ENCODE results near the gene MTHFD2L.

- no peak for TF ChIP-seq POLR2A (IDR thresholded peaks at IDR 0.05)
- TF ChIP-seq, protein P1, sequence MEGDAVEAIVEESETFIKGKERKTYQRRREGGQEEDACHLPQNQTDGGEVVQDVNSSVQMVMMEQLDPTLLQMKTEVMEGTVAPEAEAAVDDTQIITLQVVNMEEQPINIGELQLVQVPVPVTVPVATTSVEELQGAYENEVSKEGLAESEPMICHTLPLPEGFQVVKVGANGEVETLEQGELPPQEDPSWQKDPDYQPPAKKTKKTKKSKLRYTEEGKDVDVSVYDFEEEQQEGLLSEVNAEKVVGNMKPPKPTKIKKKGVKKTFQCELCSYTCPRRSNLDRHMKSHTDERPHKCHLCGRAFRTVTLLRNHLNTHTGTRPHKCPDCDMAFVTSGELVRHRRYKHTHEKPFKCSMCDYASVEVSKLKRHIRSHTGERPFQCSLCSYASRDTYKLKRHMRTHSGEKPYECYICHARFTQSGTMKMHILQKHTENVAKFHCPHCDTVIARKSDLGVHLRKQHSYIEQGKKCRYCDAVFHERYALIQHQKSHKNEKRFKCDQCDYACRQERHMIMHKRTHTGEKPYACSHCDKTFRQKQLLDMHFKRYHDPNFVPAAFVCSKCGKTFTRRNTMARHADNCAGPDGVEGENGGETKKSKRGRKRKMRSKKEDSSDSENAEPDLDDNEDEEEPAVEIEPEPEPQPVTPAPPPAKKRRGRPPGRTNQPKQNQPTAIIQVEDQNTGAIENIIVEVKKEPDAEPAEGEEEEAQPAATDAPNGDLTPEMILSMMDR (IDR thresholded peaks at IDR 0.05), result no peak
These were observed 173.3 kb downstream of the MTHFD2L start for GRCh38 chr4:74331252-74331651.

All from testis (tissue), 2 donors.